Measurements from ENCODE around the gene DNER. TPM values are rescaled to one million over a fixed set of nuclear protein-coding genes. Genes with fewer than 3 reads are reported as not detected.
"Not testable (repeated sequence)": the region's sequence is repeated elsewhere in the genome, so short reads cannot be mapped to it uniquely, and the experiment has no call there.

DNER gene
- total RNA-seq, 1 donor from 2014 or later: 1.3 TPM

- no peak for DNase-seq (ENCODE audit: low spot score)
These were observed 143.1 kb downstream of the DNER start for GRCh38 chr2:229571243-229571642.

GRCh38 chr2:229566370-229566769, 148.0 kb downstream of the DNER start:
- DNase-seq (ENCODE audit: low spot score): no peak

GRCh38 chr2:229564300-229564907, 150.0 kb downstream of the DNER start:
- DNase-seq (ENCODE audit: low spot score): no peak

GRCh38 chr2:229563388-229563787, 151.0 kb downstream of the DNER start:
- no peak for DNase-seq (ENCODE audit: low spot score)

GRCh38 chr2:229562472-229563127, 151.8 kb downstream of the DNER start:
- no peak for DNase-seq (ENCODE audit: low spot score)

- DNase-seq (ENCODE audit: low spot score): no peak
These were observed 154.4 kb downstream of the DNER start for GRCh38 chr2:229559986-229560385.

GRCh38 chr2:229553091-229553490, 161.3 kb downstream of the DNER start:
- no peak for DNase-seq (ENCODE audit: low spot score)

- no peak for DNase-seq (ENCODE audit: low spot score)
These were observed 171.0 kb downstream of the DNER start for GRCh38 chr2:229543176-229543873.

GRCh38 chr2:229539628-229540027, 174.7 kb downstream of the DNER start:
- no peak for DNase-seq (ENCODE audit: low spot score)

- DNase-seq (ENCODE audit: low spot score): no peak
These were observed 182.8 kb downstream of the DNER start for GRCh38 chr2:229531594-229531993.

- DNase-seq (ENCODE audit: low spot score): no peak
These were observed 183.9 kb downstream of the DNER start for GRCh38 chr2:229530434-229530833.

- DNase-seq (ENCODE audit: low spot score): no peak
These were observed 185.5 kb downstream of the DNER start for GRCh38 chr2:229528846-229529245.

GRCh38 chr2:229526951-229527350, 187.4 kb downstream of the DNER start:
- DNase-seq (ENCODE audit: low spot score): no peak

- no peak for DNase-seq (ENCODE audit: low spot score)
These were observed 189.6 kb downstream of the DNER start for GRCh38 chr2:229524799-229525198.

- no peak for DNase-seq (ENCODE audit: low spot score)
These were observed 190.7 kb downstream of the DNER start for GRCh38 chr2:229523663-229524062.

- DNase-seq (ENCODE audit: low spot score): no peak
These were observed 192.8 kb downstream of the DNER start for GRCh38 chr2:229521576-229521975.

- DNase-seq (ENCODE audit: low spot score): no peak
These were observed 193.7 kb downstream of the DNER start for GRCh38 chr2:229520691-229521096.

- DNase-seq (ENCODE audit: low spot score): no peak
These were observed 194.5 kb downstream of the DNER start for GRCh38 chr2:229519655-229520430.

GRCh38 chr2:229514273-229514895, 200.0 kb downstream of the DNER start:
- no peak for DNase-seq (ENCODE audit: low spot score)

GRCh38 chr2:229511524-229511923, 202.8 kb downstream of the DNER start:
- DNase-seq (ENCODE audit: low spot score): no peak

- DNase-seq (ENCODE audit: low spot score): not testable (repeated sequence)
These were observed 207.7 kb downstream of the DNER start for GRCh38 chr2:229506699-229507098.
